Amniotic stem cell (primary cell): ENCODE results near the gene DHX35.

Experiments used
- DNase-seq: peaks from one replicate; lab custom pipeline; 2025; lab: John Stamatoyannopoulos, UW

Gene DHX35

GRCh38 chr20:39059036-39059435 is 96.9 kb downstream of the DHX35 start:
- no peak for DNase-seq

- DNase-seq: no peak
These were observed 104.5 kb downstream of the DHX35 start for GRCh38 chr20:39066471-39067242.

- DNase-seq: no peak
These were observed 105.5 kb downstream of the DHX35 start for GRCh38 chr20:39067526-39068216.

GRCh38 chr20:39069976-39070375 is 107.8 kb downstream of the DHX35 start:
- DNase-seq: no peak

GRCh38 chr20:39070484-39071231 is 108.5 kb downstream of the DHX35 start:
- peak; percentile 14 for DNase-seq

GRCh38 chr20:39072132-39072531 is 110.0 kb downstream of the DHX35 start:
- no peak for DNase-seq

- DNase-seq: no peak
These were observed 110.5 kb downstream of the DHX35 start for GRCh38 chr20:39072653-39073052.

- DNase-seq: no peak
These were observed 113.6 kb downstream of the DHX35 start for GRCh38 chr20:39075731-39076130.

- DNase-seq: no peak
These were observed 114.8 kb downstream of the DHX35 start for GRCh38 chr20:39076958-39077357.

GRCh38 chr20:39080326-39080725 is 118.2 kb downstream of the DHX35 start:
- no peak for DNase-seq

- DNase-seq: peak; percentile 45
These were observed 119.1 kb downstream of the DHX35 start for GRCh38 chr20:39081255-39081654.

GRCh38 chr20:39082622-39083398 is 120.7 kb downstream of the DHX35 start:
- no peak for DNase-seq

GRCh38 chr20:39083761-39084160 is 121.6 kb downstream of the DHX35 start:
- DNase-seq: no peak

GRCh38 chr20:39089029-39089428 is 126.9 kb downstream of the DHX35 start:
- DNase-seq: no peak
